ENCODE results near the gene KRTAP12-3. TPM values are rescaled to one million over a fixed set of nuclear protein-coding genes. Genes with fewer than 3 reads are reported as not detected.
A peak's percentile ranks its signal among the peaks of the same experiment; 100 is the strongest.

The KRTAP12-3 gene
- total RNA-seq, 2 donors from 2014 or later: not detected

DNA sequence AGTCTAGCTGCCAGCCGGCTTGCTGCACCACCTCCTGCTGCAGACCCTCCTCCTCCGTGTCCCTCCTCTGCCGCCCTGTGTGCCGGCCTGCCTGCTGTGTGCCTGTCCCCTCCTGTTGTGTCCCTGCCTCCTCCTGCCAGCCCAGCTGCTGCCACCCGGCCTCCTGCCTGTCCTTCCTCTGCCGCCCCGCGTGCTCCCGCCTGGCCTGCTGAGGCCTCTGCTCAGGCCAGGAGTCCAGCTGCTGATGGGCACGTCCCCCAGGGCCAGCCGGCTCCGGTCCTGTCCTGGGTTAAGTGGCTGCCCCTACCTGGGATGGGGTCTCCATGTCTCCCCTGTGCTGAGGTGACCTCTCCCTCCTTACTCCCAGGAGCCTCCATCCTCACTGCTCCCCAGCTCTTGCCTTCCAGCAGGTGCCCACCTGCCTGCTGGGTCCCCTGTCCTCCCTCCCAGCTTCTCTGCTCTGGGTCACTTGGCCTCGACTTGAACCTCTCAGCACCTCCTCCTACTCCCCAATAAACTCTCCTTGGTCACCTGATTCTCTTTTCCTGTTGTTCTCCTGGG lies 45.0 kb upstream of the KRTAP12-3 start:
- no peak overlapping the region for H3K4me3 ChIP-seq
- no peaks in the 10 kb centered on the region for H3K36me3 ChIP-seq
- no peaks in the 10 kb centered on the region for H3K27me3 ChIP-seq
- DNase-seq (ENCODE audit: low spot score): no peak
- no peak overlapping the region for H3K27ac ChIP-seq
- peaks cover 7 to 15% of the 10 kb centered on the region in 2 donors for H3K9me3 ChIP-seq
- TF ChIP-seq, protein P1, sequence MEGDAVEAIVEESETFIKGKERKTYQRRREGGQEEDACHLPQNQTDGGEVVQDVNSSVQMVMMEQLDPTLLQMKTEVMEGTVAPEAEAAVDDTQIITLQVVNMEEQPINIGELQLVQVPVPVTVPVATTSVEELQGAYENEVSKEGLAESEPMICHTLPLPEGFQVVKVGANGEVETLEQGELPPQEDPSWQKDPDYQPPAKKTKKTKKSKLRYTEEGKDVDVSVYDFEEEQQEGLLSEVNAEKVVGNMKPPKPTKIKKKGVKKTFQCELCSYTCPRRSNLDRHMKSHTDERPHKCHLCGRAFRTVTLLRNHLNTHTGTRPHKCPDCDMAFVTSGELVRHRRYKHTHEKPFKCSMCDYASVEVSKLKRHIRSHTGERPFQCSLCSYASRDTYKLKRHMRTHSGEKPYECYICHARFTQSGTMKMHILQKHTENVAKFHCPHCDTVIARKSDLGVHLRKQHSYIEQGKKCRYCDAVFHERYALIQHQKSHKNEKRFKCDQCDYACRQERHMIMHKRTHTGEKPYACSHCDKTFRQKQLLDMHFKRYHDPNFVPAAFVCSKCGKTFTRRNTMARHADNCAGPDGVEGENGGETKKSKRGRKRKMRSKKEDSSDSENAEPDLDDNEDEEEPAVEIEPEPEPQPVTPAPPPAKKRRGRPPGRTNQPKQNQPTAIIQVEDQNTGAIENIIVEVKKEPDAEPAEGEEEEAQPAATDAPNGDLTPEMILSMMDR (IDR thresholded peaks at IDR 0.05): no peak
- H3K4me1 ChIP-seq: no peaks in the 10 kb centered on the region

- Histone ChIP-seq H3K4me1 (no peaks in the 10 kb centered on the region), H3K4me3 (no peak overlapping the region), H3K27me3 (no peaks in the 10 kb centered on the region), H3K36me3 (no peaks in the 10 kb centered on the region), H3K9me3 (peaks cover 7 to 15% of the 10 kb centered on the region in 2 donors), H3K27ac (no peak overlapping the region)
- TF ChIP-seq, protein P1 (IDR thresholded peaks at IDR 0.05): no peak
- peak; percentile 21 for DNase-seq (ENCODE audit: low spot score)
These were observed 44.2 kb upstream of the KRTAP12-3 start for GRCh38 chr21:44613386-44614155.

GRCh38 chr21:44614161-44614631 lies 43.5 kb upstream of the KRTAP12-3 start:
- Histone ChIP-seq H3K27ac (no peak overlapping the region), H3K4me1 (no peaks in the 10 kb centered on the region), H3K36me3 (no peaks in the 10 kb centered on the region), H3K4me3 (no peak overlapping the region), H3K27me3 (no peaks in the 10 kb centered on the region), H3K9me3 (peaks cover 7 to 10% of the 10 kb centered on the region in 2 donors)
- TF ChIP-seq, protein P1 (IDR thresholded peaks at IDR 0.05): no peak
- peak; percentile 26 for DNase-seq (ENCODE audit: low spot score)

GRCh38 chr21:44614961-44615391 lies 42.8 kb upstream of the KRTAP12-3 start:
- Histone ChIP-seq H3K36me3 (no peaks in the 10 kb centered on the region), H3K4me3 (no peak overlapping the region), H3K9me3 (peaks cover 3 to 5% of the 10 kb centered on the region in 2 donors), H3K27ac (no peak overlapping the region), H3K27me3 (no peaks in the 10 kb centered on the region), H3K4me1 (no peaks in the 10 kb centered on the region)
- DNase-seq (ENCODE audit: low spot score): peak; percentile 47
- TF ChIP-seq, protein P1 (IDR thresholded peaks at IDR 0.05): no peak

GRCh38 chr21:44615466-44615865 lies 42.3 kb upstream of the KRTAP12-3 start:
- TF ChIP-seq, protein P1 (IDR thresholded peaks at IDR 0.05): no peak

More at GRCh38 chr21:44615466-44615865, 42.3 kb upstream of the KRTAP12-3 start:
- Histone ChIP-seq H3K4me3 (no peak overlapping the region), H3K4me1 (no peaks in the 10 kb centered on the region), H3K36me3 (no peaks in the 10 kb centered on the region), H3K9me3 (peaks cover 0 to under 1% of the 10 kb centered on the region in 2 donors), H3K27ac (no peak overlapping the region), H3K27me3 (no peaks in the 10 kb centered on the region)
- peak; percentile 30 for DNase-seq (ENCODE audit: low spot score)
